ENCODE data around the gene IPCEF1. TPM values are rescaled to one million over a fixed set of nuclear protein-coding genes. Genes with fewer than 3 reads are reported as not detected.

IPCEF1 gene
- total RNA-seq, 1 donor from 2014 or later, result not detected

- Mint-ChIP-seq H3K4me3 (ENCODE audit: unreplicated experiment) (no peak overlapping the region), H3K27me3 (ENCODE audit: low read depth) (no peaks in the 10 kb centered on the region), H3K36me3 (ENCODE audit: low read depth) (no peaks in the 10 kb centered on the region), H3K9me3 (ENCODE audit: low read depth) (no peaks in the 10 kb centered on the region), H3K27ac (ENCODE audit: unreplicated experiment) (no peak overlapping the region), H3K4me1 (ENCODE audit: low read depth) (peaks cover 13% of the 10 kb centered on the region)
- no peak for DNase-seq (ENCODE audit: low spot score)
- TF ChIP-seq CTCF (IDR thresholded peaks at IDR 0.05), result no peak
Measured at GRCh38 chr6:154238831-154239230, 117.8 kb downstream of the IPCEF1 start.

- no peak overlapping the region for H3K4me3 Mint-ChIP-seq (ENCODE audit: unreplicated experiment)
- H3K36me3 Mint-ChIP-seq (ENCODE audit: low read depth), result no peaks in the 10 kb centered on the region
- H3K27me3 Mint-ChIP-seq (ENCODE audit: low read depth), result no peaks in the 10 kb centered on the region
- no peak for TF ChIP-seq CTCF (IDR thresholded peaks at IDR 0.05)
- no peak overlapping the region for H3K27ac Mint-ChIP-seq (ENCODE audit: unreplicated experiment)
- H3K9me3 Mint-ChIP-seq (ENCODE audit: low read depth), result no peaks in the 10 kb centered on the region
- no peak for DNase-seq (ENCODE audit: low spot score)
- peaks cover 18% of the 10 kb centered on the region for H3K4me1 Mint-ChIP-seq (ENCODE audit: low read depth)
Measured at GRCh38 chr6:154236646-154237301, 119.8 kb downstream of the IPCEF1 start.

DNA sequence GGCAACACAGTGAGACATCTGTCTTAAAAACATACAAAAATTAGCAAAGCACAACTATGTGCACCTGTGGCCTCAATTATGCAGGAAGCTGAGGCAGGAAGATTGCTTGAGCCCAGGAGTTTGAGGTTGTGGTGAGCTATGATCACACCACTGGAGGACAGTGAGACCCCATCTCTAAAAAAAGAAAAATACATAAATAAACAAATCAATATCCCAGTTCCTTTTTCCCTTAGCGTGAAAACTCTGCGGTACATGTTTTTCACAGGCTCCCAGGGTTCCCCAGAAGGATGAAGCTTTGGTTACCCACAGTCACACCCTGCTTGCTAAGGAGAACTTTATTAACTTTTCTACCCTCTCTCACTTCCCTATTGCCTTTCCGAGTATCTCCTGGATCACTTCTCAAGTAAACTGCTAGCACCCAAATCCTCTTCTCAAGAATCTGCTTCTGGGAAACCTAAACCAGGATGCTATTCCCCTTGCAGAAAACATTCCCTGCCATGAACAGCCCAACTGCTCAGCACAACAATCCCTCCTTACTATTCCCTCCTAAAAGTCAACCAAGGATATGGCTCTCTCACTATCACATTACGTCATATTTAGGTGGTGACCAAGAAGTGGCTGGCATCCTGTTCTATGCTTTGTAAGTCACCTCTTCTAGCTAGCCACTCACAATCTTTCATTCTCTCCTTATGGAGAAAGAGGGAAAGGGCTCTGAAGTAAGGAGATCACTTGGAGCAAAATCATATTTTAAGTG lies 122.4 kb downstream of the IPCEF1 start:
- Mint-ChIP-seq H3K4me1 (ENCODE audit: low read depth) (peaks cover 13% of the 10 kb centered on the region), H3K9me3 (ENCODE audit: low read depth) (no peaks in the 10 kb centered on the region), H3K27me3 (ENCODE audit: low read depth) (no peaks in the 10 kb centered on the region), H3K36me3 (ENCODE audit: low read depth) (no peaks in the 10 kb centered on the region), H3K4me3 (ENCODE audit: unreplicated experiment) (no peak overlapping the region), H3K27ac (ENCODE audit: unreplicated experiment) (no peak overlapping the region)
- no peak for TF ChIP-seq CTCF (IDR thresholded peaks at IDR 0.05)
- DNase-seq (ENCODE audit: low spot score), result no peak

GRCh38 chr6:154233383-154233782 lies 123.2 kb downstream of the IPCEF1 start:
- H3K27ac Mint-ChIP-seq (ENCODE audit: unreplicated experiment), result no peak overlapping the region
- no peak for TF ChIP-seq CTCF (IDR thresholded peaks at IDR 0.05)
- no peak for DNase-seq (ENCODE audit: low spot score)
- H3K4me1 Mint-ChIP-seq (ENCODE audit: low read depth), result peaks cover 13% of the 10 kb centered on the region
- H3K36me3 Mint-ChIP-seq (ENCODE audit: low read depth), result no peaks in the 10 kb centered on the region
- H3K9me3 Mint-ChIP-seq (ENCODE audit: low read depth), result no peaks in the 10 kb centered on the region
- peaks cover under 1% of the 10 kb centered on the region for H3K27me3 Mint-ChIP-seq (ENCODE audit: low read depth)
- no peak overlapping the region for H3K4me3 Mint-ChIP-seq (ENCODE audit: unreplicated experiment)

GRCh38 chr6:154232013-154232910 lies 124.3 kb downstream of the IPCEF1 start:
- peaks cover 13% of the 10 kb centered on the region for H3K4me1 Mint-ChIP-seq (ENCODE audit: low read depth)
- no peak overlapping the region for H3K4me3 Mint-ChIP-seq (ENCODE audit: unreplicated experiment)
- DNase-seq (ENCODE audit: low spot score), result no peak
- no peaks in the 10 kb centered on the region for H3K36me3 Mint-ChIP-seq (ENCODE audit: low read depth)
- no peak for TF ChIP-seq CTCF (IDR thresholded peaks at IDR 0.05)
- H3K27me3 Mint-ChIP-seq (ENCODE audit: low read depth), result peaks cover 2% of the 10 kb centered on the region
- H3K9me3 Mint-ChIP-seq (ENCODE audit: low read depth), result no peaks in the 10 kb centered on the region
- no peak overlapping the region for H3K27ac Mint-ChIP-seq (ENCODE audit: unreplicated experiment)
